B cell (primary cell): Measurements from ENCODE around the gene SNAPIN. TPM values are rescaled to one million over a fixed set of nuclear protein-coding genes. Genes with fewer than 3 reads are reported as not detected.
A peak's percentile ranks its signal among the peaks of the same experiment; 100 is the strongest.

Experiments
- ATAC-seq: fragments of 200-7000 bp; cut with Tn5 transposase; one replicate; pipeline ENCODE4 v1.10.0; 2021; ENCODE audit warnings: low read depth, mild to moderate bottlenecking, moderate number of reproducible peaks, moderate library complexity
- CTCF ChIA-PET: fragments of 350-600 bp; sonication (Branson Sonifier 250); formaldehyde crosslinking; loops from one replicate; lab custom pipeline; 2021; ENCODE audit warnings: antibody characterized with exemption, inconsistent platforms; lab: Charles Lee
- POLR2A ChIA-PET: fragments of 350-600 bp; sonication (Branson Sonifier 250); formaldehyde crosslinking; loops from one replicate; lab custom pipeline; 2021; ENCODE audit warnings: antibody characterized with exemption; lab: Charles Lee
- DNase-seq: peaks from one replicate; pipeline ENCODE4 v3.0.0; 2013
- H2AFZ ChIP-seq: 2 replicates; pipeline ENCODE4 v1.6.1; 2012; ENCODE audit warnings: mild to moderate bottlenecking, low read depth, low read length; ENCODE audit not compliant: insufficient read depth, poor library complexity, severe bottlenecking
- H3K27ac ChIP-seq, 2 donors: 1 replicate in 1 of 2; 2 replicates in 1 of 2; pipeline ENCODE4 v1.5.1; 2012 to 2013; ENCODE audit warnings: low read length in 2 of 2, mild to moderate bottlenecking in 2 of 2, moderate library complexity in 1 of 2
- H3K27me3 ChIP-seq, 4 experiments: fragments of 200-600 bp in 1 of 4; sonication (generic) in 1 of 4; replicated peaks in 1 of 4; 1 replicate in 2 of 4; 2 replicates in 2 of 4; pipeline versions ENCODE4 v1.6.1 to v1.7.0; 2013 to 2016; ENCODE audit warnings: low read length in 3 of 4, mild to moderate bottlenecking in 2 of 4, mixed read lengths in 1 of 4, moderate library complexity in 1 of 4; ENCODE audit not compliant: insufficient read depth in 4 of 4, control insufficient read depth in 3 of 4; ENCODE audit errors: control extremely low read depth in 1 of 4
- H3K36me3 ChIP-seq, 2 experiments: replicated peaks in 1 of 2; 1 replicate in 1 of 2; 2 replicates in 1 of 2; pipeline versions ENCODE4 v1.6.1 to v1.7.1; 2013; ENCODE audit warnings: low read length in 1 of 2; ENCODE audit not compliant: insufficient read depth in 2 of 2, control insufficient read depth in 1 of 2; ENCODE audit errors: control extremely low read depth in 1 of 2, extremely low read depth in 1 of 2
- H3K4me1 ChIP-seq, 2 donors: fragments of 200-600 bp in 1 of 2; sonication (generic) in 1 of 2; 1 replicate in 1 of 2; 2 replicates in 1 of 2; pipeline versions ENCODE4 v1.5.1 to v1.6.1; 2013 to 2017; ENCODE audit warnings: low read length in 2 of 2; ENCODE audit not compliant: control insufficient read depth in 2 of 2, insufficient read depth in 2 of 2
- H3K4me2 ChIP-seq: replicated peaks from 2 replicates; pipeline ENCODE3; 2012; ENCODE audit warnings: mild to moderate bottlenecking, low read depth, low read length; ENCODE audit not compliant: poor library complexity, severe bottlenecking
- H3K4me3 ChIP-seq, 5 experiments: fragments of 200-600 bp in 1 of 5; sonication (generic) in 1 of 5; 1 replicate in 3 of 5; 2 replicates in 2 of 5; pipeline versions ENCODE4 v1.5.1 to v1.7.0; 2011 to 2016; ENCODE audit warnings: low read length in 4 of 5, mild to moderate bottlenecking in 4 of 5, low read depth in 2 of 5, control low read depth in 1 of 5, moderate library complexity in 1 of 5; ENCODE audit not compliant: insufficient read depth in 1 of 5; ENCODE audit errors: control extremely low read depth in 1 of 5, extremely low read depth in 1 of 5
- H3K79me2 ChIP-seq: fragments of 200-600 bp; sonication (generic); one replicate; pipeline ENCODE4 v1.6.0; 2016; ENCODE audit warnings: low read length; ENCODE audit not compliant: control insufficient read depth, insufficient read depth
- H3K9ac ChIP-seq: fragments of 200-600 bp; sonication (generic); 2 replicates; pipeline ENCODE4 v1.6.1; 2017; ENCODE audit warnings: mild to moderate bottlenecking, low read length, moderate library complexity
- H3K9me3 ChIP-seq, 3 donors: one replicate each; pipeline versions ENCODE4 v1.6.1 to v1.7.1; 2013; ENCODE audit warnings: low read length in 2 of 3; ENCODE audit not compliant: control insufficient read depth in 2 of 3, insufficient read depth in 1 of 3; ENCODE audit errors: control extremely low read depth in 1 of 3
- H4K20me1 ChIP-seq: 2 replicates; pipeline ENCODE4 v1.6.0; 2012; ENCODE audit warnings: mild to moderate bottlenecking, low read length; ENCODE audit not compliant: insufficient read depth, control insufficient read depth, poor library complexity, severe bottlenecking
- H3K27ac Mint-ChIP-seq: one replicate; pipeline ENCODE4 v1.8.0; 2021; ENCODE audit warnings: mixed read lengths
- H3K27me3 Mint-ChIP-seq: one replicate; pipeline ENCODE4 v1.8.0; 2021; ENCODE audit warnings: mixed read lengths
- H3K4me1 Mint-ChIP-seq: one replicate; pipeline ENCODE4 v1.8.0; 2021; ENCODE audit warnings: mixed read lengths
- H3K4me3 Mint-ChIP-seq: one replicate; pipeline ENCODE4 v1.8.0; 2021; ENCODE audit warnings: mixed read lengths
- H3K9me3 Mint-ChIP-seq: one replicate; pipeline ENCODE4 v1.8.0; 2022; ENCODE audit warnings: mixed read lengths; ENCODE audit not compliant: insufficient read depth
- EZH2 ChIP-seq: IDR thresholded peaks from 2 replicates; pipeline ENCODE4 v1.6.1; 2012; ENCODE audit warnings: borderline replicate concordance, low read depth, mild to moderate bottlenecking, moderate library complexity, low read length; ENCODE audit not compliant: insufficient read depth, poor library complexity, severe bottlenecking
- WGBS: methylation state at CpG from one replicate; pipeline ENCODE4 v1.1.5; 2013; ENCODE audit warnings: missing lambda C conversion rate; ENCODE audit not compliant: insufficient coverage; 5-methylcytosine and 5-hydroxymethylcytosine counted together
- intact Hi-C: fragments of 100-400 bp; cut with micrococcal nuclease; formaldehyde crosslinking; loops from one replicate; pipeline ENCODE4 v1.10.0; 2022
- polyA plus RNA-seq: library from polyadenylated mRNA; depleted of rRNA; stranded (reverse); fragments of >200 nt; gene quantifications from 2 replicates; pipeline ENCODE4 v1.2.3, GENCODE V29; 2012
- total RNA-seq, 2 donors: library from RNA; stranded (reverse); fragments of 120-200 nt in 1 of 2; gene quantifications; 1 replicate in 1 of 2; 2 replicates in 1 of 2; pipeline versions ENCODE4 v1.2.3 to v1.2.4, GENCODE V29; 2013 to 2022
- TF ChIP-seq, protein P1 (sequence below): fragments of 200-600 bp; IDR thresholded peaks from one replicate; pipeline ENCODE4 v1.8.0; 2022; ENCODE audit warnings: antibody characterized with exemption, mild to moderate bottlenecking

Gene SNAPIN
- total and polyA plus RNA-seq, 2 donors (not counting 1 experiment from before 2014, with no cell fraction given) = 22.7 to 37.6 TPM

GRCh38 chr1:153661111-153661708 is 2.7 kb downstream of the SNAPIN start:
- H3K9me3 Mint-ChIP-seq = no peaks in the 10 kb centered on the region
- ATAC-seq (no peak), DNase-seq (no peak)
- WGBS = 79% methylated on average over 6 of the region's 9 CpGs
- H3K4me3 ChIP-seq = no peak overlapping the region
- TF ChIP-seq, protein P1, sequence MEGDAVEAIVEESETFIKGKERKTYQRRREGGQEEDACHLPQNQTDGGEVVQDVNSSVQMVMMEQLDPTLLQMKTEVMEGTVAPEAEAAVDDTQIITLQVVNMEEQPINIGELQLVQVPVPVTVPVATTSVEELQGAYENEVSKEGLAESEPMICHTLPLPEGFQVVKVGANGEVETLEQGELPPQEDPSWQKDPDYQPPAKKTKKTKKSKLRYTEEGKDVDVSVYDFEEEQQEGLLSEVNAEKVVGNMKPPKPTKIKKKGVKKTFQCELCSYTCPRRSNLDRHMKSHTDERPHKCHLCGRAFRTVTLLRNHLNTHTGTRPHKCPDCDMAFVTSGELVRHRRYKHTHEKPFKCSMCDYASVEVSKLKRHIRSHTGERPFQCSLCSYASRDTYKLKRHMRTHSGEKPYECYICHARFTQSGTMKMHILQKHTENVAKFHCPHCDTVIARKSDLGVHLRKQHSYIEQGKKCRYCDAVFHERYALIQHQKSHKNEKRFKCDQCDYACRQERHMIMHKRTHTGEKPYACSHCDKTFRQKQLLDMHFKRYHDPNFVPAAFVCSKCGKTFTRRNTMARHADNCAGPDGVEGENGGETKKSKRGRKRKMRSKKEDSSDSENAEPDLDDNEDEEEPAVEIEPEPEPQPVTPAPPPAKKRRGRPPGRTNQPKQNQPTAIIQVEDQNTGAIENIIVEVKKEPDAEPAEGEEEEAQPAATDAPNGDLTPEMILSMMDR = no peak
- TF ChIP-seq EZH2 = no peak
- peaks cover 12% of the 10 kb centered on the region for H3K4me1 Mint-ChIP-seq
- no peaks in the 10 kb centered on the region for H3K27me3 Mint-ChIP-seq
- POLR2A ChIA-PET = no interaction called here
- no peak overlapping the region for H3K9ac ChIP-seq
- peaks cover 5 to 15% of the 10 kb centered on the region in 2 donors for H3K4me1 ChIP-seq
- H4K20me1 ChIP-seq = no peaks in the 10 kb centered on the region
- H3K4me2 ChIP-seq = no peak overlapping the region
- no peaks in the 10 kb centered on the region for H3K9me3 ChIP-seq
- H3K79me2 ChIP-seq = peaks cover 20% of the 10 kb centered on the region
- no peak overlapping the region for H2AFZ ChIP-seq
- no peaks in the 10 kb centered on the region for H3K27me3 ChIP-seq
- no peak overlapping the region for H3K27ac ChIP-seq
- intact Hi-C loops = no loop called here
- H3K4me3 Mint-ChIP-seq = no peak overlapping the region
- H3K36me3 ChIP-seq = peaks cover 9 to 57% of the 10 kb centered on the region in 2 experiments
- H3K27ac Mint-ChIP-seq = no peak overlapping the region
- CTCF ChIA-PET = no interaction called here

GRCh38 chr1:153662269-153662668 is 3.8 kb downstream of the SNAPIN start:
- POLR2A ChIA-PET = no interaction called here
- H3K4me3 Mint-ChIP-seq = no peak overlapping the region
- H3K27ac Mint-ChIP-seq = peak overlapping the region; percentile 65

More at GRCh38 chr1:153662269-153662668, 3.8 kb downstream of the SNAPIN start:
- no peak overlapping the region for H3K4me3 ChIP-seq
- no peaks in the 10 kb centered on the region for H3K9me3 Mint-ChIP-seq
- no peak for TF ChIP-seq EZH2
- TF ChIP-seq, protein P1 = no peak
- peaks cover 9 to 67% of the 10 kb centered on the region in 2 experiments for H3K36me3 ChIP-seq
- no peaks in the 10 kb centered on the region for H3K27me3 Mint-ChIP-seq
- CTCF ChIA-PET = no interaction called here
- no peak overlapping the region for H3K4me2 ChIP-seq
- H3K27me3 ChIP-seq = no peaks in the 10 kb centered on the region
- no peaks in the 10 kb centered on the region for H3K9me3 ChIP-seq
- H3K9ac ChIP-seq = no peak overlapping the region
- intact Hi-C loops = no loop called here
- no peaks in the 10 kb centered on the region for H4K20me1 ChIP-seq
- WGBS = no CpG with 5 or more reads among the region's 2 CpGs
- DNase-seq (no peak), ATAC-seq (no peak)
- H3K4me1 Mint-ChIP-seq = peaks cover 12% of the 10 kb centered on the region
- no peak overlapping the region for H2AFZ ChIP-seq
- H3K27ac ChIP-seq = no peak overlapping the region
- H3K79me2 ChIP-seq = peaks cover 20% of the 10 kb centered on the region
- peaks cover 5 to 15% of the 10 kb centered on the region in 2 donors for H3K4me1 ChIP-seq
